Suprapubic skin (tissue), 3 donors: ENCODE results near the gene CHRNB4.

Source experiments
- POLR2AphosphoS5 ChIP-seq, 3 donors: sonication (generic); formaldehyde crosslinking; IDR thresholded peaks; one replicate each; pipeline ENCODE4 v1.6.1; 2017; ENCODE audit warnings: antibody characterized with exemption in 3 of 3
- TF ChIP-seq, protein P1 (sequence below), 2 donors: fragments of 200-600 bp in 1 of 2; fragments of 450-650 bp in 1 of 2; sonication (generic) in 1 of 2; IDR thresholded peaks; one replicate each; pipeline ENCODE4 v1.5.1; 2016 to 2019; ENCODE audit warnings: antibody characterized with exemption in 2 of 2, mild to moderate bottlenecking in 1 of 2, moderate library complexity in 1 of 2

DNA sequence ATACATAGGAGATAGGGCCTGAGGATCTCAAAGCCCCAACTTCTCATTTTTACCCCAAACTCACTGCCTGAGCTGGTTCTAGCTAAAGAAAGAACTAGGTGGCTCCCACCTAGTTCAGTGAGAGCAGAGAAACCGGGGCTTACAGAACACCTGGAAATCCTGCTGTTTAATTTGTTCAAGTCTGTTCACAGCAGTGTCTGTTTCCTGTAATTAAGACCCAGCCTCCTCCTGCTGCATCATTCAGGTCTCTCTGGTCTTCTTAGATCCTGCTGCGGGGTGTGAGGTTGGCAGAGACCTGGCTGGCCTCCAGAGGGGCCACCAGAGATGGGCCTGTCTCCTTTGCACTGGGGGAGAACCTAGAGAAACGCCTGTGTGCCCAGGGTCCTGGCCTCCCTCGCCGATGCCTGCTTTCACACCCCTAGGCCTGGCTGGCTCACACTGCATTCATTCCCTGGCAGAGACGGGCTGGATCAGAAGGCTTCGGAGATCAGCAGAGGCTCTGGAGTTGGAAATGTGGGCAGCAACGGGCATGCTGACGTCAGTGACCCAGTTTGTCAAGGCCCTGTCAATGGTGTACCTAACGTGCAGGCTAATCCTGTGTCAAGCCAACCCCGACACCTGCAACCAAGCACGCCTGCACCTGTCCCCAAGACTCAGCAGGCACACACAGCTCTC is 15.3 kb downstream of the CHRNB4 start:
- TF ChIP-seq, protein P1, sequence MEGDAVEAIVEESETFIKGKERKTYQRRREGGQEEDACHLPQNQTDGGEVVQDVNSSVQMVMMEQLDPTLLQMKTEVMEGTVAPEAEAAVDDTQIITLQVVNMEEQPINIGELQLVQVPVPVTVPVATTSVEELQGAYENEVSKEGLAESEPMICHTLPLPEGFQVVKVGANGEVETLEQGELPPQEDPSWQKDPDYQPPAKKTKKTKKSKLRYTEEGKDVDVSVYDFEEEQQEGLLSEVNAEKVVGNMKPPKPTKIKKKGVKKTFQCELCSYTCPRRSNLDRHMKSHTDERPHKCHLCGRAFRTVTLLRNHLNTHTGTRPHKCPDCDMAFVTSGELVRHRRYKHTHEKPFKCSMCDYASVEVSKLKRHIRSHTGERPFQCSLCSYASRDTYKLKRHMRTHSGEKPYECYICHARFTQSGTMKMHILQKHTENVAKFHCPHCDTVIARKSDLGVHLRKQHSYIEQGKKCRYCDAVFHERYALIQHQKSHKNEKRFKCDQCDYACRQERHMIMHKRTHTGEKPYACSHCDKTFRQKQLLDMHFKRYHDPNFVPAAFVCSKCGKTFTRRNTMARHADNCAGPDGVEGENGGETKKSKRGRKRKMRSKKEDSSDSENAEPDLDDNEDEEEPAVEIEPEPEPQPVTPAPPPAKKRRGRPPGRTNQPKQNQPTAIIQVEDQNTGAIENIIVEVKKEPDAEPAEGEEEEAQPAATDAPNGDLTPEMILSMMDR (IDR thresholded peaks at IDR 0.05), result no peak
- TF ChIP-seq POLR2AphosphoS5 (IDR thresholded peaks at IDR 0.05), result no peak
